ENCODE measurements around the gene DFFA. TPM values are rescaled to one million over a fixed set of nuclear protein-coding genes. Genes with fewer than 3 reads are reported as not detected.
"Not testable (repeated sequence)": the region's sequence is repeated elsewhere in the genome, so short reads cannot be mapped to it uniquely, and the experiment has no call there.

DFFA gene
- polyA plus RNA-seq, 1 experiment = 33.6 TPM

- Histone ChIP-seq H3K9me3 (ENCODE audit: control insufficient read depth, insufficient read depth, low read length) (peaks cover 5% of the 10 kb centered on the region), H3K27me3 (ENCODE audit: control insufficient read depth, insufficient read depth, low read length) (no peaks in the 10 kb centered on the region), H3K27ac (ENCODE audit: low read depth, low read length) (no peak overlapping the region), H3K4me3 (ENCODE audit: low read depth, low read length) (no peak overlapping the region)
- ChIA-PET CTCF (interaction anchor here (1.3 kb wide), 1 partner anchor 81 kb away, joined by 4 read pairs; no protein-coding TSS in a partner anchor), POLR2A (no interaction called here)
- no peak for TF ChIP-seq CTCF (IDR thresholded peaks at IDR 0.05; ENCODE audit: low read depth, low read length)
- DNase-seq (ENCODE audit: low read depth, low spot score) = no peak
Measured at GRCh38 chr1:10457875-10458274, 14.5 kb downstream of the DFFA start.

GRCh38 chr1:10457462-10457861, 14.9 kb downstream of the DFFA start:
- not testable (repeated sequence) for H3K4me3 ChIP-seq (ENCODE audit: low read depth, low read length)

GRCh38 chr1:10456661-10457060, 15.7 kb downstream of the DFFA start:
- Histone ChIP-seq H3K4me3 (ENCODE audit: low read depth, low read length) (no peak overlapping the region), H3K27ac (ENCODE audit: low read depth, low read length) (no peak overlapping the region), H3K27me3 (ENCODE audit: control insufficient read depth, insufficient read depth, low read length) (no peaks in the 10 kb centered on the region), H3K9me3 (ENCODE audit: control insufficient read depth, insufficient read depth, low read length) (peaks cover 5% of the 10 kb centered on the region)
- no peak for DNase-seq (ENCODE audit: low read depth, low spot score)
- ChIA-PET POLR2A (no interaction called here), CTCF (interaction anchor here (0.6 to 1.5 kb wide), 4 partner anchors 37 to 1001 kb away, joined by 3 to 6 read pairs (median 4); no protein-coding TSS in a partner anchor)
- TF ChIP-seq CTCF (IDR thresholded peaks at IDR 0.05; ENCODE audit: low read depth, low read length) = no peak

More at GRCh38 chr1:10457462-10457861, 14.9 kb downstream of the DFFA start:
- H3K9me3 ChIP-seq (ENCODE audit: control insufficient read depth, insufficient read depth, low read length); POLR2A ChIA-PET; H3K27me3 ChIP-seq (ENCODE audit: control insufficient read depth, insufficient read depth, low read length); DNase-seq (ENCODE audit: low read depth, low spot score); H3K27ac ChIP-seq (ENCODE audit: low read depth, low read length): not testable (repeated sequence)
- CTCF ChIA-PET = interaction anchor here (1.3 to 1.5 kb wide), 2 partner anchors 36 to 80 kb away, joined by 4 read pairs; no protein-coding TSS in a partner anchor

GRCh38 chr1:10456048-10456447, 16.3 kb downstream of the DFFA start:
- Histone ChIP-seq H3K4me3 (ENCODE audit: low read depth, low read length) (no peak overlapping the region), H3K27ac (ENCODE audit: low read depth, low read length) (no peak overlapping the region), H3K27me3 (ENCODE audit: control insufficient read depth, insufficient read depth, low read length) (no peaks in the 10 kb centered on the region), H3K9me3 (ENCODE audit: control insufficient read depth, insufficient read depth, low read length) (peaks cover 5% of the 10 kb centered on the region)
- no peak for TF ChIP-seq CTCF (IDR thresholded peaks at IDR 0.05; ENCODE audit: low read depth, low read length)
- ChIA-PET POLR2A (no interaction called here), CTCF (interaction anchor here (0.6 to 1.5 kb wide), 3 partner anchors 37 to 234 kb away, joined by 3 to 6 read pairs (median 4); no protein-coding TSS in a partner anchor)
- no peak for DNase-seq (ENCODE audit: low read depth, low spot score)

GRCh38 chr1:10451287-10451686, 21.0 kb downstream of the DFFA start:
- Histone ChIP-seq H3K27ac (ENCODE audit: low read depth, low read length) (no peak overlapping the region), H3K27me3 (ENCODE audit: control insufficient read depth, insufficient read depth, low read length) (no peaks in the 10 kb centered on the region)
- TF ChIP-seq CTCF (IDR thresholded peaks at IDR 0.05; ENCODE audit: low read depth, low read length) = no peak

More at GRCh38 chr1:10451287-10451686, 21.0 kb downstream of the DFFA start:
- no peak for DNase-seq (ENCODE audit: low read depth, low spot score)
- ChIA-PET POLR2A (no interaction called here), CTCF (interaction anchor here (0.6 kb wide), 1 partner anchor 457 kb away, joined by 3 read pairs; no protein-coding TSS in a partner anchor)
- Histone ChIP-seq H3K4me3 (ENCODE audit: low read depth, low read length) (peak overlapping the region; percentile 22), H3K9me3 (ENCODE audit: control insufficient read depth, insufficient read depth, low read length) (peaks cover 5% of the 10 kb centered on the region)
